A673 (cell line): ENCODE results near the gene NUBPL. TPM values are rescaled to one million over a fixed set of nuclear protein-coding genes. Genes with fewer than 3 reads are reported as not detected.
"Not testable (repeated sequence)": the region's sequence is repeated elsewhere in the genome, so short reads cannot be mapped to it uniquely, and the experiment has no call there.

Source experiments
- BruUV-seq: library from RNA; stranded (reverse); fragments of 400-500 nt; replicated peaks from 2 replicates; lab custom pipeline; 2021; lab: Mats Ljungman, UMichigan
- CTCF ChIA-PET: fragments of 300-600 bp; sonication (Branson Sonifier 250); formaldehyde crosslinking; loops from one replicate; lab custom pipeline; 2022; ENCODE audit warnings: antibody characterized with exemption; lab: Charles Lee
- POLR2A ChIA-PET: fragments of 300-600 bp; sonication (Branson Sonifier 250); formaldehyde crosslinking; loops from one replicate; lab custom pipeline; 2022; ENCODE audit warnings: antibody characterized with exemption; ENCODE audit not compliant: low non-redundant PET; lab: Charles Lee
- DNase-seq: peaks from one replicate; pipeline ENCODE4 v3.0.0-alpha.2; 2015; ENCODE audit warnings: low spot score
- H3K27ac ChIP-seq: fragments of 200-600 bp; sonication (generic); 2 replicates; pipeline ENCODE4 v1.5.1; 2016; ENCODE audit warnings: mixed run types, low read depth, mild to moderate bottlenecking, mixed read lengths, antibody characterized with exemption, low read length; ENCODE audit not compliant: poor library complexity, severe bottlenecking
- H3K27me3 ChIP-seq: fragments of 200-600 bp; sonication (generic); replicated peaks from 2 replicates; pipeline ENCODE4 v1.6.1; 2017; ENCODE audit warnings: mixed run types, low read depth, mild to moderate bottlenecking, mixed read lengths, antibody characterized with exemption, low read length; ENCODE audit not compliant: insufficient read depth, poor library complexity
- H3K36me3 ChIP-seq: fragments of 200-600 bp; sonication (generic); 2 replicates; pipeline ENCODE4 v1.6.1; 2016; ENCODE audit warnings: mixed run types, mild to moderate bottlenecking, mixed read lengths, antibody characterized with exemption, low read length; ENCODE audit not compliant: insufficient read depth, poor library complexity, severe bottlenecking
- H3K4me1 ChIP-seq: fragments of 200-600 bp; sonication (generic); 2 replicates; pipeline ENCODE4 v1.6.1; 2017; ENCODE audit warnings: mixed run types, mild to moderate bottlenecking, mixed read lengths, antibody characterized with exemption, low read length; ENCODE audit not compliant: insufficient read depth, poor library complexity, severe bottlenecking
- H3K4me3 ChIP-seq: fragments of 200-600 bp; sonication (generic); 2 replicates; pipeline ENCODE4 v1.5.1; 2016; ENCODE audit warnings: low read depth, mixed run types, mild to moderate bottlenecking, mixed read lengths, low read length; ENCODE audit not compliant: poor library complexity, severe bottlenecking
- H3K9me3 ChIP-seq: fragments of 200-600 bp; sonication (generic); 2 replicates; pipeline ENCODE4 v1.6.1; 2016; ENCODE audit warnings: mixed run types, low read depth, mild to moderate bottlenecking, mixed read lengths, antibody characterized with exemption, low read length; ENCODE audit not compliant: poor library complexity, severe bottlenecking
- CTCF ChIP-seq: fragments of 300-800, 200-600 bp; sonication (generic); conservative IDR thresholded peaks from 2 replicates; pipeline ENCODE4 v1.5.1; 2017; ENCODE audit warnings: low read depth, mild to moderate bottlenecking, antibody characterized with exemption, low read length, moderate library complexity, mixed read lengths
- EZH2 ChIP-seq: fragments of 200-600 bp; sonication (generic); IDR thresholded peaks from 2 replicates; pipeline ENCODE4 v1.6.1; 2017; ENCODE audit warnings: borderline replicate concordance, low read depth, mild to moderate bottlenecking, mixed read lengths, antibody characterized with exemption, low read length; ENCODE audit not compliant: poor library complexity, severe bottlenecking
- intact Hi-C: fragments of 100-400 bp; cut with micrococcal nuclease; formaldehyde crosslinking; loops from one replicate; pipeline ENCODE4 v1.10.0; 2022; ENCODE audit not compliant: unreplicated experiment
- total RNA-seq: library from RNA; stranded (reverse); gene quantifications from 2 replicates; pipeline ENCODE4 v1.2.3, GENCODE V29; 2021

The NUBPL gene
- total RNA-seq, 1 experiment from 2014 or later = 15.5 TPM

GRCh38 chr14:31802838-31803237 is 241.6 kb downstream of the NUBPL start:
- DNase-seq = no peak
- no TSS peak for BruUV-seq
- TF ChIP-seq CTCF = no peak
- no peak for TF ChIP-seq EZH2
- intact Hi-C loops = no loop called here
- Histone ChIP-seq H3K27me3 (no peaks in the 10 kb centered on the region), H3K4me3 (no peak overlapping the region), H3K36me3 (no peaks in the 10 kb centered on the region), H3K27ac (no peak overlapping the region), H3K4me1 (no peaks in the 10 kb centered on the region), H3K9me3 (no peaks in the 10 kb centered on the region)
- ChIA-PET CTCF (no interaction called here), POLR2A (no interaction called here)

GRCh38 chr14:31806249-31806648 is 245.0 kb downstream of the NUBPL start:
- TF ChIP-seq CTCF (no peak), EZH2 (no peak)
- ChIA-PET POLR2A (no interaction called here), CTCF (no interaction called here)
- intact Hi-C loops = no loop called here
- no peak for DNase-seq
- Histone ChIP-seq H3K27me3 (no peaks in the 10 kb centered on the region), H3K27ac (no peak overlapping the region), H3K36me3 (no peaks in the 10 kb centered on the region), H3K4me3 (no peak overlapping the region), H3K4me1 (no peaks in the 10 kb centered on the region), H3K9me3 (no peaks in the 10 kb centered on the region)
- no TSS peak for BruUV-seq

- H3K27me3 ChIP-seq, H3K4me1 ChIP-seq, POLR2A ChIA-PET, BruUV-seq, H3K4me3 ChIP-seq, H3K9me3 ChIP-seq, intact Hi-C loops, CTCF ChIA-PET, DNase-seq, H3K36me3 ChIP-seq, H3K27ac ChIP-seq: not testable (repeated sequence)
These were observed 250.8 kb downstream of the NUBPL start for GRCh38 chr14:31811693-31812628.

GRCh38 chr14:31813724-31814490 is 252.7 kb downstream of the NUBPL start:
- intact Hi-C loops, POLR2A ChIA-PET, H3K4me1 ChIP-seq, H3K27me3 ChIP-seq, H3K4me3 ChIP-seq, BruUV-seq, H3K36me3 ChIP-seq, H3K9me3 ChIP-seq, CTCF ChIA-PET, DNase-seq, H3K27ac ChIP-seq: not testable (repeated sequence)
